GM18505 (cell line): Measurements from ENCODE around the gene FAM185A.

ENCODE experiments used
- ATAC-seq: cut with Tn5 transposase; IDR thresholded peaks from one replicate; pipeline ENCODE4 v1.9.1; 2021; ENCODE audit not compliant: unreplicated experiment
- POLR2A ChIP-seq: IDR thresholded peaks from 4 replicates; pipeline ENCODE4 v1.6.1; 2011; ENCODE audit warnings: borderline replicate concordance; ENCODE audit not compliant: insufficient read depth, insufficient read length; ENCODE audit errors: extremely low read depth

FAM185A gene

GRCh38 chr7:102817616-102818573, 69.1 kb downstream of the FAM185A start:
- TF ChIP-seq POLR2A = no peak
- ATAC-seq = no peak

DNA sequence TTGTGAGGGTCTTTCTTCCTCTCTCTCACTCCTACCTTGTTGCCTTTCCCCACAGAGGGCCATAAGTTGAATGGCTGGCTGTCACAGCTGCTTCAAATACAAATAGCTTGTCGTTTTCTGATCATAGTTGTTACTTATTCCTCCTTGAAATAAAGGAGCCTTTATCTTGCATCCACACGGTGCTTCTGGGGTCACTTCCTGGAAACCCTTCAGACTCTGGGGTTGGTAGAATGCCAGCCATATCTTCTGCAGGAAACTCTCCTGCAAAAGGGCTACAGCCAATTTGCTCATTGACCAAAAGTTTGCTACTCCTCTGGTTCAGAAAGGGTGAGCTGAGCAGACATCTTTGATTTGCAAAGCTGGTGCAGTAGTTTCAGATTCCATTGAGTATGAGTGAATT, 70.4 kb downstream of the FAM185A start:
- no peak for TF ChIP-seq POLR2A
- ATAC-seq = no peak

- no peak for ATAC-seq
- TF ChIP-seq POLR2A = no peak
Observed at GRCh38 chr7:102821994-102822747, 73.4 kb downstream of the FAM185A start.

GRCh38 chr7:102823390-102824119, 74.8 kb downstream of the FAM185A start:
- ATAC-seq = no peak
- TF ChIP-seq POLR2A = no peak

GRCh38 chr7:102828286-102828685, 79.5 kb downstream of the FAM185A start:
- no peak for TF ChIP-seq POLR2A
- no peak for ATAC-seq

DNA sequence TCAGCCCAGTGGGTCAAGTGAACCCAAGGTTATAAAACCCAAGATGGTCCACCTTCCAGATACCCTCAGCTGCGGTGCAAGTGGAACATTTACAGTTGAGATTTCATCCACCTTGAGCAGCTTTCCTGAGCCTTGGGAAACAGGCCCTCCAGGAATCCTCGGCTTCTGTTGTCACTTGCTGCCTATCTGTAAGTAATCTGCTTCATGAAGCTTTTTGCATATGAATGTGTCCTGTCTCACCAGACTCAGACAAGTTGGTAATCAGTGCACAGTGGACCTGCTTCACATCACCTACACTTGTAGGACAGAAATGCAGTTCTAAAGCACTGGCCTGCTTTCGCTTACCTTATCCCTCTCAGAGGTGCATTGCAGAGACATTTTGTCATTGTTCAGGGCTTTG, 80.3 kb downstream of the FAM185A start:
- TF ChIP-seq POLR2A = no peak
- no peak for ATAC-seq

DNA sequence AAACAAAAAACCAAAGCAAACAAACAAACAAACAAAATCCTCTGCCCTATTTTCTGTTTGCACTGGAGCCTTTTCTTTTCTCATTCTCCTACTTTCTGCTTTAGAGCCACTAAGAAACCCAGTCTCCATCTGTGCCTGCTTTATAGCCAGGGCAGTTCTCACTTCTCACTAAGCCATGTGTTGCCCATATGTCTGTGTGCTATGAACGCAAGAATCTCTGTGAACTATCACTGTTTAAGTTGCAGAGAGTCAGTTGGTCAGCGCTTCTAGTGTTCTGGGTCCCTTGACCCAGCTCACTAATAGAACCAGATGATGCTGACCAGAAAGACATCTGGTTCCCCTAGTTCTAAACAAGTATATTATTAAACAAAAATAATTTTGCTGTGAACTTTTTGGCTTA, 81.4 kb downstream of the FAM185A start:
- TF ChIP-seq POLR2A = no peak
- ATAC-seq = no peak

GRCh38 chr7:102832674-102833073, 83.9 kb downstream of the FAM185A start:
- no peak for TF ChIP-seq POLR2A
- no peak for ATAC-seq

GRCh38 chr7:102833343-102833742, 84.5 kb downstream of the FAM185A start:
- TF ChIP-seq POLR2A = no peak
- ATAC-seq = no peak

- TF ChIP-seq POLR2A = no peak
- no peak for ATAC-seq
Observed at GRCh38 chr7:102834466-102834865, 85.7 kb downstream of the FAM185A start.

DNA sequence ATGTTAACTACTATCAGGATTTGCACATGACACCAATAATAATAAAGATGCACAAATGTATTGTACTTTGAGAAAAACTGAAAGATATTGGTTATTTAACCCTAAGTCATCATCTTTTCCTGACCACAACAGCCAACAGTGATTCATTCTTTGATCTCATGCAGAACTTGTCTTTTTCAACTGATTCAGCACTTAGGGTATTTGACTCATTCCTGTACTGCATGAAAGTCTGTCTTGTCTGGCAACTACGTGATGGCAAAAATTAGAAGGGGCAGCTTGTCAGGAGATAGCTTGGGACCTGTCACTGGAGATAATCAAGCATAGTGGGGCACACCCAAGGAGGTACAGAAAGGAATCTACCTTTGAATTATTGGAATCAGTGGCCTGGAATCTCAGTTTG, 86.2 kb downstream of the FAM185A start:
- TF ChIP-seq POLR2A = no peak
- peak; percentile 90 for ATAC-seq

DNA sequence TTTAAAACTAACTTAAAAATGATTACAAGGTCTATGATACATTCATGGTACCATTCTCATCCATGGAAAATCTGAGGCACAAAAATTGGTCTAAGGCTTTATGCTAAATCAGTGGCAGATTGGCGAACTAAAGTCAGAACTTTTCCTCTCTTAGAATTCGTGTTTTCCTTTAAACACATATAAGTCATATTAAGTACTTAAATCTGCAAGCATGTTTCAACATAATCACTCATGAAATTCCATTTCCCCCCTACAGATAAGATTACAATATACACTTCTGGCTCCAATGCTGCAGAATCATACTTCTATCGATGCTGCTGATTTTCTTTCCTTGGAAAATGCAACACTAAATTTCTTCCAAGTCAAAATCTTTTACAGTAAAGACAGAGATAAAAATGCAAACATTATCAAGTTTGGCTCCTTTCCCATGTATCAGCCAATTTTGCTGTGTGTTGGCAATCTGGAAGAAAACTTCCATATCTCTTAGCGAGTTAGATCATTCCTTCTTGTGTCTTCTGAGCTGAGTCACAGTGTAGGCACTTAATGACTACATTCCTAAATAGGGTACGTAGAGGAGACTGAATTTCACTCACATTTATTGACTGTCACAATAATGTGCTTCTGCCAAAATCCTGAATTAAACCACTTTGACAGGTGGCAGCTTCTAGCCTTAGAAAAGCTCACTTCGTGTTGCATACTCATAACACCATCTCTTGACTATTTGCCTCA, 87.6 kb downstream of the FAM185A start:
- TF ChIP-seq POLR2A = no peak
- ATAC-seq = no peak
